OCI-LY7 (cell line): ENCODE measurements around the gene MYRFL. TPM values are rescaled to one million over a fixed set of nuclear protein-coding genes. Genes with fewer than 3 reads are reported as not detected.

ENCODE experiments used
- BruUV-seq: library from RNA; stranded (reverse); fragments of 400-500 nt; replicated peaks from 2 replicates; lab custom pipeline; 2021; lab: Mats Ljungman, UMichigan
- CTCF ChIA-PET: fragments of 300-600 bp; sonication (Branson Sonifier 250); formaldehyde crosslinking; loops from one replicate; lab custom pipeline; 2022; ENCODE audit warnings: antibody characterized with exemption; ENCODE audit not compliant: unreplicated experiment; lab: Charles Lee
- POLR2A ChIA-PET: fragments of 300-600 bp; sonication (Branson Sonifier 250); formaldehyde crosslinking; loops from one replicate; lab custom pipeline; 2022; ENCODE audit warnings: antibody characterized with exemption; lab: Charles Lee
- DNase-seq: peaks from one replicate; pipeline ENCODE4 v3.0.0-alpha.2; 2015; ENCODE audit warnings: low spot score
- H2AFZ ChIP-seq: fragments of 200-600 bp; sonication (generic), shearing (Covaris generic); 2 replicates; pipeline ENCODE4 v1.6.1; 2014; ENCODE audit warnings: mild to moderate bottlenecking, antibody characterized with exemption, low read length, moderate library complexity
- H3K27ac ChIP-seq: fragments of 200-600 bp; sonication (generic); 2 replicates; pipeline ENCODE4 v1.5.1; 2014; ENCODE audit warnings: mixed run types, low read depth, mild to moderate bottlenecking, moderate library complexity, low read length, inconsistent platforms; ENCODE audit not compliant: poor library complexity, severe bottlenecking
- H3K36me3 ChIP-seq: fragments of 200-600 bp; sonication (generic); 2 replicates; pipeline ENCODE4 v1.6.1; 2014; ENCODE audit warnings: mild to moderate bottlenecking, antibody characterized with exemption, low read length, moderate library complexity, mixed read lengths; ENCODE audit not compliant: insufficient read depth
- H3K4me1 ChIP-seq: fragments of 200-600 bp; sonication (generic); 2 replicates; pipeline ENCODE4 v1.5.1; 2014; ENCODE audit warnings: mild to moderate bottlenecking, low read length; ENCODE audit not compliant: insufficient read depth, poor library complexity, severe bottlenecking
- H3K4me2 ChIP-seq: fragments of 200-600 bp; sonication (generic); 2 replicates; pipeline ENCODE4 v1.6.1; 2014; ENCODE audit warnings: mild to moderate bottlenecking, low read length
- H3K4me3 ChIP-seq: fragments of 200-600 bp; sonication (generic); 2 replicates; pipeline ENCODE4 v1.5.1; 2014; ENCODE audit warnings: mild to moderate bottlenecking, low read depth, low read length; ENCODE audit not compliant: poor library complexity, severe bottlenecking
- H3K79me2 ChIP-seq: fragments of 200-600 bp; sonication (generic); 2 replicates; pipeline ENCODE4 v1.6.1; 2016; ENCODE audit warnings: low read depth, mild to moderate bottlenecking, low read length, moderate library complexity, mixed read lengths; ENCODE audit not compliant: insufficient read depth
- H3K9me2 ChIP-seq: fragments of 200-600 bp; sonication (generic); 2 replicates; pipeline ENCODE4 v1.6.1; 2016; ENCODE audit warnings: mild to moderate bottlenecking, low read length, mixed read lengths; ENCODE audit not compliant: insufficient read depth
- H3K9me3 ChIP-seq: fragments of 200-600 bp; sonication (generic); 2 replicates; pipeline ENCODE4 v1.6.1; 2014; ENCODE audit warnings: mild to moderate bottlenecking, mixed run types, low read length, mixed read lengths
- H4K20me1 ChIP-seq: fragments of 200-600 bp; sonication (generic); 2 replicates; pipeline ENCODE4 v1.6.1; 2014; ENCODE audit warnings: mild to moderate bottlenecking, antibody characterized with exemption, low read length, moderate library complexity, mixed read lengths; ENCODE audit not compliant: insufficient read depth
- EZH2phosphoT487 ChIP-seq: fragments of 200-600 bp; sonication (generic); IDR thresholded peaks from 2 replicates; pipeline ENCODE4 v1.6.1; 2018; ENCODE audit warnings: low read depth, borderline replicate concordance, mild to moderate bottlenecking, mixed run types, antibody characterized with exemption, low read length, moderate library complexity, mixed read lengths
- intact Hi-C: fragments of 100-400 bp; cut with micrococcal nuclease; formaldehyde crosslinking; loops from one replicate; pipeline ENCODE4 v1.10.0; 2022; ENCODE audit not compliant: unreplicated experiment
- total RNA-seq, 2 experiments: library from RNA; depleted of rRNA in 1 of 2; stranded (reverse); fragments of >200 nt in 1 of 2; shearing (Covaris generic) in 1 of 2; gene quantifications; 2 replicates each; pipeline ENCODE4 v1.2.3, GENCODE V29; 2014 to 2022
- TF ChIP-seq, protein P1 (sequence below): fragments of 200-600 bp; sonication (generic); conservative IDR thresholded peaks from 2 replicates; pipeline ENCODE4 v1.5.1; 2014; ENCODE audit warnings: mild to moderate bottlenecking, antibody characterized with exemption, low read length, moderate library complexity, mixed read lengths

The MYRFL gene
- total RNA-seq, 2 experiments from 2014 or later = 0.41 TPM; not detected in 1

GRCh38 chr12:69836015-69836414 lies 11.0 kb downstream of the MYRFL start:
- Histone ChIP-seq H3K27ac (no peak overlapping the region), H3K79me2 (no peaks in the 10 kb centered on the region), H3K4me1 (peaks cover 5% of the 10 kb centered on the region), H3K9me3 (no peaks in the 10 kb centered on the region), H3K36me3 (no peaks in the 10 kb centered on the region), H3K4me2 (no peak overlapping the region), H4K20me1 (no peaks in the 10 kb centered on the region), H2AFZ (no peak overlapping the region), H3K9me2 (no peaks in the 10 kb centered on the region), H3K4me3 (no peak overlapping the region)
- BruUV-seq = no TSS peak
- intact Hi-C loops = no loop called here
- CTCF ChIA-PET = no interaction called here
- DNase-seq = no peak
- POLR2A ChIA-PET = no interaction called here
- TF ChIP-seq, protein P1, sequence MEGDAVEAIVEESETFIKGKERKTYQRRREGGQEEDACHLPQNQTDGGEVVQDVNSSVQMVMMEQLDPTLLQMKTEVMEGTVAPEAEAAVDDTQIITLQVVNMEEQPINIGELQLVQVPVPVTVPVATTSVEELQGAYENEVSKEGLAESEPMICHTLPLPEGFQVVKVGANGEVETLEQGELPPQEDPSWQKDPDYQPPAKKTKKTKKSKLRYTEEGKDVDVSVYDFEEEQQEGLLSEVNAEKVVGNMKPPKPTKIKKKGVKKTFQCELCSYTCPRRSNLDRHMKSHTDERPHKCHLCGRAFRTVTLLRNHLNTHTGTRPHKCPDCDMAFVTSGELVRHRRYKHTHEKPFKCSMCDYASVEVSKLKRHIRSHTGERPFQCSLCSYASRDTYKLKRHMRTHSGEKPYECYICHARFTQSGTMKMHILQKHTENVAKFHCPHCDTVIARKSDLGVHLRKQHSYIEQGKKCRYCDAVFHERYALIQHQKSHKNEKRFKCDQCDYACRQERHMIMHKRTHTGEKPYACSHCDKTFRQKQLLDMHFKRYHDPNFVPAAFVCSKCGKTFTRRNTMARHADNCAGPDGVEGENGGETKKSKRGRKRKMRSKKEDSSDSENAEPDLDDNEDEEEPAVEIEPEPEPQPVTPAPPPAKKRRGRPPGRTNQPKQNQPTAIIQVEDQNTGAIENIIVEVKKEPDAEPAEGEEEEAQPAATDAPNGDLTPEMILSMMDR = no peak
- TF ChIP-seq EZH2phosphoT487 = no peak

- H3K4me2 ChIP-seq = no peak overlapping the region
- H3K4me1 ChIP-seq = peaks cover 5% of the 10 kb centered on the region
- no peaks in the 10 kb centered on the region for H3K9me2 ChIP-seq
- TF ChIP-seq, protein P1 = no peak
- TF ChIP-seq EZH2phosphoT487 = no peak
- no peaks in the 10 kb centered on the region for H3K9me3 ChIP-seq
- ChIA-PET POLR2A (no interaction called here), CTCF (no interaction called here)
- no TSS peak for BruUV-seq
- H2AFZ ChIP-seq = no peak overlapping the region
- intact Hi-C loops = no loop called here
- DNase-seq = no peak
- no peaks in the 10 kb centered on the region for H3K36me3 ChIP-seq
- H3K79me2 ChIP-seq = no peaks in the 10 kb centered on the region
- H3K27ac ChIP-seq = no peak overlapping the region
- H3K4me3 ChIP-seq = no peak overlapping the region
- H4K20me1 ChIP-seq = no peaks in the 10 kb centered on the region
Measured at GRCh38 chr12:69837191-69837590, 12.2 kb downstream of the MYRFL start.

- H3K36me3 ChIP-seq = no peaks in the 10 kb centered on the region
- POLR2A ChIA-PET = no interaction called here
- BruUV-seq = no TSS peak
- H3K27ac ChIP-seq = no peak overlapping the region
- no peaks in the 10 kb centered on the region for H3K9me2 ChIP-seq
- DNase-seq = no peak
- intact Hi-C loops = no loop called here
- no peak overlapping the region for H3K4me3 ChIP-seq
- H3K4me1 ChIP-seq = peaks cover 5% of the 10 kb centered on the region
- CTCF ChIA-PET = no interaction called here
- no peak for TF ChIP-seq EZH2phosphoT487
- TF ChIP-seq, protein P1 = no peak
- no peaks in the 10 kb centered on the region for H3K9me3 ChIP-seq
- no peaks in the 10 kb centered on the region for H4K20me1 ChIP-seq
- H3K4me2 ChIP-seq = no peak overlapping the region
- H3K79me2 ChIP-seq = no peaks in the 10 kb centered on the region
- H2AFZ ChIP-seq = no peak overlapping the region
Measured at GRCh38 chr12:69837657-69838415, 12.8 kb downstream of the MYRFL start.
